Measurements from ENCODE around the gene BDH1. TPM values are rescaled to one million over a fixed set of nuclear protein-coding genes. Genes with fewer than 3 reads are reported as not detected.

The BDH1 gene
- total and polyA plus RNA-seq, 2 of the 13 experiments (the other 11 are each of a cell fraction or from before 2014, with no cell fraction given) = 21.2 to 71.9 TPM

- Histone ChIP-seq H3K9ac (ENCODE audit: insufficient read depth, low read depth, low read length) (no peak overlapping the region), H3K36me3 (replicated peaks in 1 of 2; ENCODE audit: control insufficient read depth in 1 of 2, insufficient read depth in 2 of 2, low read length in 2 of 2) (peaks cover 3 to 14% of the 10 kb centered on the region in 2 experiments; a peak in 2 of 5 replicates), H2AFZ (ENCODE audit: low read length) (no peak overlapping the region), H3K27ac (ENCODE audit: extremely low read length, insufficient read depth, low read length) (no peak overlapping the region), H3K27me3 (ENCODE audit: control insufficient read depth in 1 of 2, insufficient read depth in 2 of 2, low read length in 2 of 2) (no peaks in the 10 kb centered on the region), H3K9me3 (ENCODE audit: low read length) (no peaks in the 10 kb centered on the region), H3K4me1 (ENCODE audit: insufficient read depth, low read length) (peaks cover 18% of the 10 kb centered on the region), H3K4me3 (replicated peaks in 1 of 3; ENCODE audit: insufficient read depth in 1 of 3, low read depth in 2 of 3, low read length in 3 of 3) (no peak overlapping the region), H3K4me2 (ENCODE audit: low read depth, low read length) (no peak overlapping the region), H4K20me1 (ENCODE audit: insufficient read depth, low read length) (no peaks in the 10 kb centered on the region), H3K79me2 (ENCODE audit: insufficient read depth, low read length) (no peaks in the 10 kb centered on the region)
- in situ Hi-C loops (cut with HindIII; ENCODE audit: extremely low pct_ligation_motif_present, low pct_unique_long_range_greater_than_20kb) (no loop called here), intact Hi-C loops (cut with micrococcal nuclease; ENCODE audit: unreplicated experiment) (no loop called here)
- ChIA-PET POLR2A (interaction anchor here (1.7 kb wide), 1 partner anchor 44 kb away, joined by 6 read pairs; no protein-coding TSS in a partner anchor), CTCF (ENCODE audit: low intra/inter-chr PET ratio, low total read pairs) (no interaction called here)
- 97% methylated on average over 10 of the region's 10 CpGs for WGBS (ENCODE audit: low lambda C conversion rate)
- no peak for DNase-seq (ENCODE audit: low spot score)
- no peak for ATAC-seq
- TF ChIP-seq MAFF (IDR thresholded peaks at IDR 0.05; ENCODE audit: low read depth, low read length) (peak; percentile 60), MAFK (conservative IDR thresholded peaks at IDR 0.05 in 1 of 2, IDR thresholded peaks at IDR 0.05 in 1 of 2; ENCODE audit: low read length in 2 of 2) (peak; percentile 65 to 78), FOXM1 (CRISPR knock-in tag; IDR thresholded peaks at IDR 0.05) (no peak)
- no TSS peak for BruUV-seq (replicated peaks)
- no peak for FAIRE-seq
Measured at GRCh38 chr3:197546307-197547085, 9.3 kb downstream of the BDH1 start.

GRCh38 chr3:197545571-197545970, 10.2 kb downstream of the BDH1 start:
- CTCF ChIA-PET (ENCODE audit: low intra/inter-chr PET ratio, low total read pairs) = no interaction called here
- Histone ChIP-seq H4K20me1 (ENCODE audit: insufficient read depth, low read length) (no peaks in the 10 kb centered on the region), H3K36me3 (replicated peaks in 1 of 2; ENCODE audit: control insufficient read depth in 1 of 2, insufficient read depth in 2 of 2, low read length in 2 of 2) (peaks cover 3 to 19% of the 10 kb centered on the region in 2 experiments; a peak in 2 of 5 replicates), H2AFZ (ENCODE audit: low read length) (no peak overlapping the region), H3K79me2 (ENCODE audit: insufficient read depth, low read length) (no peaks in the 10 kb centered on the region), H3K9me3 (ENCODE audit: low read length) (no peaks in the 10 kb centered on the region), H3K9ac (ENCODE audit: insufficient read depth, low read depth, low read length) (no peak overlapping the region), H3K27me3 (ENCODE audit: control insufficient read depth in 1 of 2, insufficient read depth in 2 of 2, low read length in 2 of 2) (no peaks in the 10 kb centered on the region), H3K4me3 (replicated peaks in 1 of 3; ENCODE audit: insufficient read depth in 1 of 3, low read depth in 2 of 3, low read length in 3 of 3) (no peak overlapping the region), H3K27ac (ENCODE audit: extremely low read length, insufficient read depth, low read length) (no peak overlapping the region), H3K4me1 (ENCODE audit: insufficient read depth, low read length) (peaks cover 18% of the 10 kb centered on the region), H3K4me2 (ENCODE audit: low read depth, low read length) (no peak overlapping the region)
- POLR2A ChIA-PET = no interaction called here
- no TSS peak for BruUV-seq (replicated peaks)
- intact Hi-C loops (cut with micrococcal nuclease; ENCODE audit: unreplicated experiment) = no loop called here
- no peak for FAIRE-seq
- DNase-seq (ENCODE audit: low spot score) = no peak
- ATAC-seq = no peak
- 91% methylated on average over 5 of the region's 5 CpGs for WGBS (ENCODE audit: low lambda C conversion rate)
- in situ Hi-C loops (cut with HindIII; ENCODE audit: extremely low pct_ligation_motif_present, low pct_unique_long_range_greater_than_20kb) = no loop called here
- TF ChIP-seq CHCHD3 (CRISPR knock-in tag; IDR thresholded peaks at IDR 0.05) (no peak), MTF1 (CRISPR knock-in tag; IDR thresholded peaks at IDR 0.05) (no peak), SOX6 (IDR thresholded peaks at IDR 0.05) (no peak), SOX6 (CRISPR knock-in tag; IDR thresholded peaks at IDR 0.05) (no peak), MXI1 (IDR thresholded peaks at IDR 0.05; ENCODE audit: borderline replicate concordance, low read depth, low read length) (no peak), CEBPB (IDR thresholded peaks at IDR 0.05; ENCODE audit: borderline replicate concordance, low read depth, low read length) (no peak), HMG20A (CRISPR knock-in tag; IDR thresholded peaks at IDR 0.05; ENCODE audit: borderline replicate concordance) (no peak), FOSL2 (CRISPR knock-in tag; IDR thresholded peaks at IDR 0.05) (no peak), CREBL2 (CRISPR knock-in tag; IDR thresholded peaks at IDR 0.05; ENCODE audit: borderline replicate concordance) (no peak), ZNF24 (IDR thresholded peaks at IDR 0.05) (no peak), MEF2D (CRISPR knock-in tag; IDR thresholded peaks at IDR 0.05) (no peak), ZNF614 (CRISPR knock-in tag; IDR thresholded peaks at IDR 0.05; ENCODE audit: borderline replicate concordance) (no peak), ZNF580 (CRISPR knock-in tag; IDR thresholded peaks at IDR 0.05; ENCODE audit: borderline replicate concordance, low read depth) (no peak), ZBTB2 (CRISPR knock-in tag; IDR thresholded peaks at IDR 0.05; ENCODE audit: low read depth) (no peak), ERF (CRISPR knock-in tag; IDR thresholded peaks at IDR 0.05) (no peak), MBD4 (IDR thresholded peaks at IDR 0.05; ENCODE audit: borderline replicate concordance, low read length) (no peak)
